GM12891 (cell line): ENCODE measurements around the gene TIMELESS.
"Not testable (repeated sequence)": the region's sequence is repeated elsewhere in the genome, so short reads cannot be mapped to it uniquely, and the experiment has no call there.

ENCODE experiments used
- PAX5 ChIP-seq: IDR thresholded peaks from 2 replicates; pipeline ENCODE4 v1.6.1; 2011; ENCODE audit warnings: low read length, moderate library complexity, mild to moderate bottlenecking; ENCODE audit not compliant: insufficient read depth, severe bottlenecking
- POLR2A ChIP-seq: IDR thresholded peaks from 2 replicates; pipeline ENCODE4 v1.6.1; 2011; ENCODE audit warnings: low read depth, low read length, control low read depth
- POLR2AphosphoS5 ChIP-seq: IDR thresholded peaks from 2 replicates; pipeline ENCODE4 v1.6.1; 2011; ENCODE audit warnings: low read depth, low read length, control low read depth
- POU2F2 ChIP-seq: IDR thresholded peaks from 2 replicates; pipeline ENCODE4 v1.6.1; 2011; ENCODE audit warnings: low read depth, mild to moderate bottlenecking, control low read depth, low read length, moderate library complexity
- TAF1 ChIP-seq: IDR thresholded peaks from 2 replicates; pipeline ENCODE4 v1.6.1; 2011; ENCODE audit warnings: low read depth, low read length, control low read depth

DNA sequence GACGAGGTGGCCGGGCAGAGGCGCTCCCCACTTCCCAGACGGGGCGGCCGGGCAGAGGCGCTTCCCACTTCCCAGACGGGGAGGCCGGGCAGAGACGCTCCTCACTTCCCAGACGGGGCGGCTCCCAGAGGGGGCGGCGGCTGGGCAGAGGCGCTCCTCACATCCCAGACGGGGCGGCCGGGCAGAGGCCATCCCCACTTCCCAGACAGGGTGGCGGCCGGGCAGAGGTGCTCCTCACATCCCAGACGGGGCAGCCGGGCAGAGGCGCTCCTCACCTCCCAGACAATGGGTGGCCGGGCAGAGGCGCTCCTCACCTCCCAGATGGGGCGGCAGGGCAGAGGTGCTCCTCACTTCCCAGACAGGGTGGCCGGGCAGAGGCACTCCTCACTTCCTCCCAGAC is 45.3 kb upstream of the TIMELESS start:
- TF ChIP-seq POLR2AphosphoS5, POLR2A, TAF1, PAX5, POU2F2: not testable (repeated sequence)
